ENCODE results near the gene FOXE3. TPM values are rescaled to one million over a fixed set of nuclear protein-coding genes. Genes with fewer than 3 reads are reported as not detected.

The FOXE3 gene
- total and polyA plus RNA-seq, 9 of the 15 experiments (the other 6 are each of a cell fraction or from before 2014, with no cell fraction given): not detected

GRCh38 chr1:47399138-47399845, 16.8 kb upstream of the FOXE3 start:
- ATAC-seq (no peak), DNase-seq (ENCODE audit: extremely low read depth in 1 of 4, low spot score in 3 of 4) (no peak), FAIRE-seq (no peak)
- Histone ChIP-seq H3K79me2 (ENCODE audit: control insufficient read depth, insufficient read depth, low read length) (no peaks in the 10 kb centered on the region), H3K4me2 (ENCODE audit: insufficient read depth, low read length) (no peak overlapping the region), H3K27me3 (ENCODE audit: control insufficient read depth in 2 of 2, insufficient read depth in 2 of 2, low read length in 2 of 2) (peaks cover 37 to 63% of the 10 kb centered on the region in 2 experiments), H3K36me3 (ENCODE audit: control insufficient read depth, insufficient read depth, low read length) (no peaks in the 10 kb centered on the region), H3K9me3 (replicated peaks; ENCODE audit: control insufficient read depth, insufficient read depth, low read depth, low read length) (no peaks in the 10 kb centered on the region), H2AFZ (ENCODE audit: low read depth, low read length) (no peak overlapping the region), H3K4me1 (replicated peaks in 1 of 2; ENCODE audit: control insufficient read depth in 2 of 2, insufficient read depth in 2 of 2, low read length in 2 of 2) (no peaks in the 10 kb centered on the region), H4K20me1 (replicated peaks; ENCODE audit: control insufficient read depth, insufficient read depth, low read length) (no peaks in the 10 kb centered on the region), H3K27ac (ENCODE audit: extremely low read depth, low read depth, low read length) (no peak overlapping the region), H3K4me3 (no peak overlapping the region), H3K9ac (ENCODE audit: insufficient read depth in 1 of 2, low read depth in 2 of 2, low read length in 2 of 2) (no peak overlapping the region), H3K9me1 (ENCODE audit: control insufficient read depth, insufficient read depth, low read length) (no peaks in the 10 kb centered on the region)
- ChIA-PET POLR2A (no interaction called here), CTCF (ENCODE audit: low intra/inter-chr PET ratio) (no interaction called here)
- TF ChIP-seq, protein P1, sequence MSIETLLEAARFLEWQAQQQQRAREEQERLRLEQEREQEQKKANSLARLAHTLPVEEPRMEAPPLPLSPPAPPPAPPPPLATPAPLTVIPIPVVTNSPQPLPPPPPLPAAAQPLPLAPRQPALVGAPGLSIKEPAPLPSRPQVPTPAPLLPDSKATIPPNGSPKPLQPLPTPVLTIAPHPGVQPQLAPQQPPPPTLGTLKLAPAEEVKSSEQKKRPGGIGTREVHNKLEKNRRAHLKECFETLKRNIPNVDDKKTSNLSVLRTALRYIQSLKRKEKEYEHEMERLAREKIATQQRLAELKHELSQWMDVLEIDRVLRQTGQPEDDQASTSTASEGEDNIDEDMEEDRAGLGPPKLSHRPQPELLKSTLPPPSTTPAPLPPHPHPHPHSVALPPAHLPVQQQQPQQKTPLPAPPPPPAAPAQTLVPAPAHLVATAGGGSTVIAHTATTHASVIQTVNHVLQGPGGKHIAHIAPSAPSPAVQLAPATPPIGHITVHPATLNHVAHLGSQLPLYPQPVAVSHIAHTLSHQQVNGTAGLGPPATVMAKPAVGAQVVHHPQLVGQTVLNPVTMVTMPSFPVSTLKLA (conservative IDR thresholded peaks at IDR 0.05): no peak
- TF ChIP-seq XRCC3 (IDR thresholded peaks at IDR 0.05): no peak
- peak; percentile 15; the same call in 1 of the 2 replicates for TF ChIP-seq MAFF (IDR thresholded peaks at IDR 0.05; ENCODE audit: low read length)
- TF ChIP-seq ZNF316 (IDR thresholded peaks at IDR 0.05): peak; percentile 62
- peak; percentile 41; the same call in 1 of the 2 replicates for TF ChIP-seq C11orf30 (IDR thresholded peaks at IDR 0.05; ENCODE audit: low read depth)
- peak; percentile 27; the same call in 1 of the 2 replicates for TF ChIP-seq MAFG (tag; conservative IDR thresholded peaks at IDR 0.05)
- in situ Hi-C loops (cut with MboI) (no loop called here), intact Hi-C loops (cut with micrococcal nuclease) (no loop called here)
- BruUV-seq (replicated peaks): no TSS peak
- WGBS (ENCODE audit: insufficient coverage, low coverage, missing lambda C conversion rate): 0% methylated on average over 4 of the region's 4 CpGs

All from K562 (cell line).